Lung (tissue), 12 donors: ENCODE measurements around the gene GRAP. TPM values are rescaled to one million over a fixed set of nuclear protein-coding genes. Genes with fewer than 3 reads are reported as not detected.

Experiments
- ATAC-seq: fragments of 200-7000 bp; cut with Tn5 transposase; one replicate; pipeline ENCODE4 v1.9.1; 2020; ENCODE audit warnings: moderate number of reproducible peaks; ENCODE audit not compliant: insufficient read depth, low FRiP score
- DNase-seq, 3 donors: peaks; one replicate each; pipeline ENCODE4 v3.0.0-alpha.2; 2013 to 2017
- H3K27ac ChIP-seq, 2 donors: one replicate each; pipeline ENCODE4 v1.5.1; 2013; ENCODE audit warnings: mild to moderate bottlenecking in 2 of 2, moderate library complexity in 2 of 2, control low read depth in 1 of 2, inconsistent platforms in 1 of 2, low read depth in 1 of 2, low read length in 1 of 2
- H3K27me3 ChIP-seq, 3 donors: one replicate each; pipeline ENCODE4 v1.5.1; 2013; ENCODE audit warnings: low read length in 2 of 3; ENCODE audit not compliant: control insufficient read depth in 3 of 3, insufficient read depth in 3 of 3
- H3K36me3 ChIP-seq, 4 donors: one replicate each; pipeline ENCODE4 v1.5.1; 2013; ENCODE audit warnings: low read length in 4 of 4, mild to moderate bottlenecking in 1 of 4, moderate library complexity in 1 of 4; ENCODE audit not compliant: control insufficient read depth in 4 of 4, insufficient read depth in 4 of 4
- H3K4me1 ChIP-seq, 5 donors: one replicate each; pipeline ENCODE4 v1.5.1; 2013; ENCODE audit warnings: low read length in 5 of 5, mild to moderate bottlenecking in 2 of 5, moderate library complexity in 1 of 5; ENCODE audit not compliant: control insufficient read depth in 5 of 5, insufficient read depth in 5 of 5
- H3K4me3 ChIP-seq: one replicate; pipeline ENCODE4 v1.5.1; 2013; ENCODE audit warnings: mild to moderate bottlenecking, control low read depth, moderate library complexity
- H3K9ac ChIP-seq, 2 donors: one replicate each; pipeline ENCODE4 v1.5.1; 2013; ENCODE audit warnings: low read length in 2 of 2, control low read depth in 1 of 2; ENCODE audit not compliant: insufficient read depth in 1 of 2
- H3K9me3 ChIP-seq, 4 donors: one replicate each; pipeline ENCODE4 v1.5.1; 2013; ENCODE audit warnings: low read length in 3 of 4, mild to moderate bottlenecking in 1 of 4, moderate library complexity in 1 of 4; ENCODE audit not compliant: control insufficient read depth in 4 of 4, insufficient read depth in 3 of 4
- WGBS, 2 donors: extraction: QIAGEN DNeasy Blood & Tissue Kit; methylation state at CpG; one replicate each; pipeline ENCODE4 v1.1.7; 2013; 5-methylcytosine and 5-hydroxymethylcytosine counted together
- polyA plus RNA-seq, 2 donors: library from polyadenylated mRNA; stranded (reverse); fragments of 200-250 nt; gene quantifications; one replicate each; pipeline ENCODE4 v1.2.1, GENCODE V29; 2013
- total RNA-seq, 2 donors: library from RNA; depleted of rRNA in 1 of 2; stranded (reverse); fragments of >200 nt in 1 of 2; gene quantifications; one replicate each; pipeline ENCODE4 v1.2.1, GENCODE V29; 2014 to 2021
- TF ChIP-seq, protein P1 (sequence below): IDR thresholded peaks from 2 replicates; pipeline ENCODE4 v1.5.1; 2012; ENCODE audit warnings: mild to moderate bottlenecking; ENCODE audit errors: control extremely low read depth, extremely low read depth
- donor health status: control.
- donor health status: control.
- donor health status: Bipolar disorder and iron deficiency.
- donor health status: healthy.
- donor health status: DM: yes; HTN: yes; CAD: no.

GRAP gene
- total and polyA plus RNA-seq, 4 donors, result 6.7 to 14.3 (median 9.8) TPM

DNA sequence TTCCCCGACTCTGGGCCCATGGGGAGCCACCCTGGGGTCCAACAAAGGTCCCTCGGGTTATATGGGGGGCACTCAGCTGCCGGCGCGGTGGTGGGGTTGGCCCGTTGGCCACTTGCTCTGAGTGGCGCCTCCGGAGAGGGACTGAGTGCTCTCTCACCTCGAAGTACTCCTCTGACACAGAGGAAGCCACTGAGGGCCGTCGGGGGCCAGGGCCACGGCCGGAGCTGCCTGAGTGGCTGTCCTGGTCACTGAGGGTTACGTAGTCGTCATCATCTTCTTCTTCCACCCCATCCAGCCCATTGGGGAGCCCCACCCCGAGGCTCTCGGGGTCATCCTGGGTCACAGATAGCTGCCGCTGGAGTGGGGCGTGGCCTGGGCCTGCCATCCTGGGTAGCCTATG lies 69.1 kb downstream of the GRAP start:
- DNase-seq (no peak), ATAC-seq (no peak)
- Histone ChIP-seq H3K9me3 (no peaks in the 10 kb centered on the region), H3K36me3 (peaks cover 0 to 30% (median 0%) of the 10 kb centered on the region in 4 donors), H3K27ac (no peak overlapping the region), H3K27me3 (no peaks in the 10 kb centered on the region), H3K4me3 (no peak overlapping the region), H3K4me1 (peaks cover 0 to 8% (median 0%) of the 10 kb centered on the region in 5 donors), H3K9ac (no peak overlapping the region)
- TF ChIP-seq, protein P1, sequence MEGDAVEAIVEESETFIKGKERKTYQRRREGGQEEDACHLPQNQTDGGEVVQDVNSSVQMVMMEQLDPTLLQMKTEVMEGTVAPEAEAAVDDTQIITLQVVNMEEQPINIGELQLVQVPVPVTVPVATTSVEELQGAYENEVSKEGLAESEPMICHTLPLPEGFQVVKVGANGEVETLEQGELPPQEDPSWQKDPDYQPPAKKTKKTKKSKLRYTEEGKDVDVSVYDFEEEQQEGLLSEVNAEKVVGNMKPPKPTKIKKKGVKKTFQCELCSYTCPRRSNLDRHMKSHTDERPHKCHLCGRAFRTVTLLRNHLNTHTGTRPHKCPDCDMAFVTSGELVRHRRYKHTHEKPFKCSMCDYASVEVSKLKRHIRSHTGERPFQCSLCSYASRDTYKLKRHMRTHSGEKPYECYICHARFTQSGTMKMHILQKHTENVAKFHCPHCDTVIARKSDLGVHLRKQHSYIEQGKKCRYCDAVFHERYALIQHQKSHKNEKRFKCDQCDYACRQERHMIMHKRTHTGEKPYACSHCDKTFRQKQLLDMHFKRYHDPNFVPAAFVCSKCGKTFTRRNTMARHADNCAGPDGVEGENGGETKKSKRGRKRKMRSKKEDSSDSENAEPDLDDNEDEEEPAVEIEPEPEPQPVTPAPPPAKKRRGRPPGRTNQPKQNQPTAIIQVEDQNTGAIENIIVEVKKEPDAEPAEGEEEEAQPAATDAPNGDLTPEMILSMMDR, result no peak
- WGBS, 2 donors, result 91 to 95% methylated on average over 17 to 19 of the region's 19 CpGs

DNA sequence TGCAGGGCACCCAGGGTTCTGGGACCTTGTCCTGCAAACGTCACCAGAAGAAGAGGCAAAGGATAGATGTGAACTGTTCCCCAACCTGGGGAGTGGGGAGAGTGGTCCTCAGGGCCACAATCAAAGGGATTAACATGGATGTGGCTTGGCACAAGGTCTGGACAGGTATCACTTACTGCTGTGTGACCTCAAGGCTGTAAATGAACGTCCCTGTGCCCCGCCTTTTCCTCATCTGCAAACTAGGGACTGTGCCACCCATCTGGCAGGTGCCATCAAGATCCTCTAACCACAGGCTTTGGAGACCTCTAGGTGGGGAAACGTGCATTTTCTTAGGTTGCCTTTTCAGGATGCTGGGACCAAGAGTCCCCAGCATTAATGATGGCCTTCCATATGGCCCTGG lies 69.7 kb downstream of the GRAP start:
- Histone ChIP-seq H3K27ac (no peak overlapping the region), H3K36me3 (peaks cover 0 to 33% (median 0%) of the 10 kb centered on the region in 4 donors), H3K27me3 (no peaks in the 10 kb centered on the region), H3K4me1 (peaks cover 0 to 8% (median 0%) of the 10 kb centered on the region in 5 donors), H3K4me3 (no peak overlapping the region), H3K9ac (no peak overlapping the region), H3K9me3 (no peaks in the 10 kb centered on the region)
- ATAC-seq (no peak), DNase-seq (no peak)
- 87 to 90% methylated on average over 4 of the region's 4 CpGs for WGBS, 2 donors
- TF ChIP-seq, protein P1, result no peak

DNA sequence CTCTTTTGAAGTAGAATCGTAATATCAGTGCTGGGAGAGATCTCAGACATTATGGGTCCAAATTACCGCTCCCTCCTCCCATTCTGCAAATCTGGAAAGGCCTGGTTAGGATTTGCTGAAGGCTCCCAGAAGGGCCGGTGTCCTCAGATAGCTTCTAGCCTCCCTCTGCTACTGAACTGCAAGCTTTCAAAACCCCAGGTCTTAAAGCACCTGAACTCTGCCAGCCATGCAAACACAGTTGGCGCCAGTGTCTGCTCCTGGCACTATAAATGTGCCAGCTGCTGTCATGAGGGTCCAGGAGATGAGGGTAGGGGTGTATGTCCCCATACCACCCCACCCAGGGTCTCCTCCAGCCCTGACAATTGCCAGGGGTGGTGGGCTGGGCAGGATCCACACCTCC lies 70.6 kb downstream of the GRAP start:
- Histone ChIP-seq H3K36me3 (peaks cover 0 to 36% (median 0%) of the 10 kb centered on the region in 4 donors), H3K4me3 (no peak overlapping the region), H3K9me3 (no peaks in the 10 kb centered on the region), H3K4me1 (peaks cover 0 to 4% (median 0%) of the 10 kb centered on the region in 5 donors), H3K27me3 (no peaks in the 10 kb centered on the region), H3K27ac (no peak overlapping the region), H3K9ac (no peak overlapping the region)
- 79 to 87% methylated on average over 4 of the region's 4 CpGs for WGBS, 2 donors
- DNase-seq (no peak), ATAC-seq (no peak)
- TF ChIP-seq, protein P1, result no peak

DNA sequence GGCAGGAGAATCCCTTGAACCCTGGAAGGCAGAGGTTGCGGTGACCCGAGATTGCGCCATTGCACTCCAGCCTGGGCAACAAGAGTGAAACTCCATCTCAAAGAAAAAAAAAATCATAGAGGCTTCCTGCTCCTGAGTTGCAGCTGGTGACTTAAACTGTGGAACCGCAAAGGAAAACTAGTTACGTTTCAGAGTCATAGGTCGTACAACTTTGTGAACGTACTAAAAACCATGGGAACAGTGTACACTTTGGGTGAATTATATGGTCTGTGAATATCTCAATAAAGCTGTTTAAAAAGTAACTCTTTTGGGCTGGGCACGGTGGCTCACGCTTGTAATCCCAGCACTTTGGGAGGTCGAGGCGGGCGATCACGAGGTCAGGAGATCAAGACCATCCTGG lies 71.2 kb downstream of the GRAP start:
- Histone ChIP-seq H3K4me3 (no peak overlapping the region), H3K4me1 (no peaks in the 10 kb centered on the region), H3K36me3 (peaks cover 0 to 41% (median 0%) of the 10 kb centered on the region in 4 donors), H3K27me3 (no peaks in the 10 kb centered on the region), H3K9ac (no peak overlapping the region), H3K9me3 (no peaks in the 10 kb centered on the region), H3K27ac (no peak overlapping the region)
- TF ChIP-seq, protein P1, result no peak
- ATAC-seq, result no peak
- DNase-seq, result no peak
- 92 to 94% methylated on average over 13 of the region's 13 CpGs for WGBS, 2 donors
